Trophoblast cell (in vitro differentiated cells and primary cell): Measurements from ENCODE around the gene COL4A6.
A peak's percentile ranks its signal among the peaks of the same experiment; 100 is the strongest.

Experiments used
- DNase-seq, 2 donors: peaks; one replicate each; pipeline ENCODE4 v3.0.0-alpha.2; 2016
- H2AFZ ChIP-seq: 2 replicates; pipeline ENCODE4 v1.6.1; 2013; ENCODE audit warnings: low read length, moderate library complexity, mild to moderate bottlenecking; ENCODE audit not compliant: insufficient read depth, poor library complexity
- H2AK5ac ChIP-seq: 2 replicates; pipeline ENCODE4 v1.6.1; 2013; ENCODE audit warnings: mild to moderate bottlenecking, low read length
- H2BK120ac ChIP-seq: 2 replicates; pipeline ENCODE4 v1.6.1; 2013; ENCODE audit warnings: low read length, mild to moderate bottlenecking, moderate library complexity; ENCODE audit not compliant: insufficient read depth, poor library complexity
- H2BK12ac ChIP-seq: 2 replicates; pipeline ENCODE4 v1.6.1; 2013; ENCODE audit warnings: mild to moderate bottlenecking, low read length, moderate library complexity
- H2BK5ac ChIP-seq: 2 replicates; pipeline ENCODE4 v1.6.1; 2013; ENCODE audit warnings: low read length, low read depth, moderate library complexity, mild to moderate bottlenecking; ENCODE audit not compliant: poor library complexity
- H3K14ac ChIP-seq: 2 replicates; pipeline ENCODE4 v1.6.1; 2013; ENCODE audit warnings: mild to moderate bottlenecking, low read length
- H3K18ac ChIP-seq: 2 replicates; pipeline ENCODE4 v1.6.1; 2013; ENCODE audit warnings: mild to moderate bottlenecking, low read length
- H3K23ac ChIP-seq: 2 replicates; pipeline ENCODE4 v1.6.1; 2013; ENCODE audit warnings: low read length
- H3K27ac ChIP-seq: 2 replicates; pipeline ENCODE4 v1.5.1; 2013; ENCODE audit warnings: low read depth, mild to moderate bottlenecking, inconsistent platforms, low read length, moderate library complexity
- H3K27me3 ChIP-seq: 2 replicates; pipeline ENCODE4 v1.6.1; 2013; ENCODE audit warnings: inconsistent platforms, mild to moderate bottlenecking, low read length, moderate library complexity; ENCODE audit not compliant: insufficient read depth
- H3K36me3 ChIP-seq, 2 experiments: 1 replicate in 1 of 2; 2 replicates in 1 of 2; pipeline ENCODE4 v1.6.1; 2013; ENCODE audit warnings: low read length in 2 of 2, mild to moderate bottlenecking in 2 of 2, moderate library complexity in 1 of 2; ENCODE audit not compliant: insufficient read depth in 2 of 2, control insufficient read depth in 1 of 2
- H3K4ac ChIP-seq: 2 replicates; pipeline ENCODE4 v1.6.1; 2013; ENCODE audit warnings: low read depth, mild to moderate bottlenecking, low read length, moderate library complexity
- H3K4me1 ChIP-seq, 2 experiments: 1 replicate in 1 of 2; 2 replicates in 1 of 2; pipeline ENCODE4 v1.6.1; 2013; ENCODE audit warnings: low read length in 2 of 2, mild to moderate bottlenecking in 2 of 2, moderate library complexity in 1 of 2; ENCODE audit not compliant: insufficient read depth in 2 of 2, control insufficient read depth in 1 of 2
- H3K4me2 ChIP-seq: 2 replicates; pipeline ENCODE4 v1.6.1; 2013; ENCODE audit warnings: inconsistent platforms, mild to moderate bottlenecking, low read length, moderate library complexity
- H3K4me3 ChIP-seq: 2 replicates; pipeline ENCODE4 v1.5.1; 2013; ENCODE audit warnings: mild to moderate bottlenecking, low read depth, low read length, inconsistent platforms
- H3K79me1 ChIP-seq: one replicate; pipeline ENCODE4 v1.6.1; 2013; ENCODE audit warnings: low read length
- H3K79me2 ChIP-seq: 2 replicates; pipeline ENCODE4 v1.6.1; 2013; ENCODE audit warnings: low read length, mild to moderate bottlenecking; ENCODE audit not compliant: control insufficient read depth, insufficient read depth, poor library complexity
- H3K9ac ChIP-seq: 2 replicates; pipeline ENCODE4 v1.6.1; 2013; ENCODE audit warnings: mild to moderate bottlenecking, low read length
- H3K9me3 ChIP-seq: 2 replicates; pipeline ENCODE4 v1.6.1; 2013; ENCODE audit warnings: low read depth, mild to moderate bottlenecking, control low read depth, inconsistent platforms, low read length; ENCODE audit not compliant: insufficient read depth
- H4K12ac ChIP-seq: 2 replicates; pipeline ENCODE4 v1.6.1; 2013; ENCODE audit warnings: low read depth, mild to moderate bottlenecking, low read length, moderate library complexity
- H4K8ac ChIP-seq: 2 replicates; pipeline ENCODE4 v1.6.1; 2013; ENCODE audit warnings: low read depth, mild to moderate bottlenecking, low read length, moderate library complexity
- H4K91ac ChIP-seq: one replicate; pipeline ENCODE4 v1.6.1; 2013; ENCODE audit warnings: low read depth, mild to moderate bottlenecking, low read length, moderate library complexity
- WGBS: extraction: QIAGEN DNeasy Blood & Tissue Kit; methylation state at CpG from one replicate; pipeline ENCODE4 v1.1.7; 2013; ENCODE audit warnings: missing lambda C conversion rate; ENCODE audit not compliant: insufficient read length, insufficient coverage; ENCODE audit errors: extremely low coverage; 5-methylcytosine and 5-hydroxymethylcytosine counted together

Gene COL4A6

GRCh38 chrX:108473979-108474378, 35.8 kb upstream of the COL4A6 start:
- Histone ChIP-seq H3K14ac (no peak overlapping the region), H4K8ac (no peak overlapping the region), H3K79me1 (no peaks in the 10 kb centered on the region), H3K4ac (no peak overlapping the region), H3K9me3 (no peaks in the 10 kb centered on the region), H3K9ac (no peak overlapping the region), H3K18ac (no peak overlapping the region), H2BK5ac (no peak overlapping the region), H3K79me2 (no peaks in the 10 kb centered on the region), H4K91ac (no peak overlapping the region), H3K4me2 (no peak overlapping the region), H2AFZ (no peak overlapping the region), H3K27me3 (no peaks in the 10 kb centered on the region), H3K4me3 (no peak overlapping the region), H3K36me3 (peaks cover 0 to 3% of the 10 kb centered on the region in 2 experiments), H3K23ac (no peak overlapping the region), H3K4me1 (no peaks in the 10 kb centered on the region), H4K12ac (no peak overlapping the region), H2AK5ac (no peak overlapping the region), H2BK12ac (no peak overlapping the region), H2BK120ac (no peak overlapping the region), H3K27ac (no peak overlapping the region)
- no peak for DNase-seq

- WGBS, result no CpG with 5 or more reads among the region's 1 CpG
- Histone ChIP-seq H3K4me1 (no peaks in the 10 kb centered on the region), H3K79me1 (no peaks in the 10 kb centered on the region), H3K27me3 (no peaks in the 10 kb centered on the region), H4K91ac (no peak overlapping the region), H3K18ac (no peak overlapping the region), H3K4me2 (no peak overlapping the region), H3K4me3 (no peak overlapping the region), H4K8ac (no peak overlapping the region), H3K79me2 (no peaks in the 10 kb centered on the region), H4K12ac (no peak overlapping the region), H3K23ac (no peak overlapping the region), H3K9me3 (no peaks in the 10 kb centered on the region), H2AK5ac (no peak overlapping the region), H3K4ac (no peak overlapping the region), H2BK5ac (no peak overlapping the region), H3K36me3 (no peaks in the 10 kb centered on the region), H2BK120ac (no peak overlapping the region), H3K27ac (no peak overlapping the region), H3K14ac (no peak overlapping the region), H3K9ac (no peak overlapping the region), H2AFZ (no peak overlapping the region), H2BK12ac (no peak overlapping the region)
- no peak for DNase-seq
These were observed 30.3 kb upstream of the COL4A6 start for GRCh38 chrX:108468486-108468885.

DNA sequence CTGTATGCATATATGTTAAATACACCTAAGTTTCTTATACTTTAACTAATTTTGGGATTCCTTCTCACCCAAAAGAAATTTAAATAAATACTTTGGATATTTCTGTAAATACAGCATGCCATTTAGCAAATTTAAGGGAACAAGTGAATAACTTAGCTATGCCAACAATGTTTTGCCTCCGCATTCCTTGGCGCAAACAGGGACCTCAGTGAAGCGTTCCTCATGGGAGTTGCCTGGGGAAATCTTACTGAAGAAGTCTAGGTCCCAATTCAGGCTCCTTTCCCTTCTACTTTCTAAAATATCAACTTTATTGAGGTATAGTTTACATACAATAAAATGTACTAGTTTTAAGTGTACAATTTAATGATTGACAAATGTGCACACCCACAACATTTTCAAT, 26.4 kb upstream of the COL4A6 start:
- Histone ChIP-seq H2BK12ac (no peak overlapping the region), H4K91ac (no peak overlapping the region), H3K27ac (no peak overlapping the region), H3K4me3 (no peak overlapping the region), H3K9ac (no peak overlapping the region), H3K18ac (no peak overlapping the region), H3K79me2 (no peaks in the 10 kb centered on the region), H2AFZ (no peak overlapping the region), H3K27me3 (no peaks in the 10 kb centered on the region), H3K4ac (no peak overlapping the region), H2BK5ac (no peak overlapping the region), H2AK5ac (no peak overlapping the region), H4K12ac (no peak overlapping the region), H3K9me3 (no peaks in the 10 kb centered on the region), H2BK120ac (no peak overlapping the region), H3K4me1 (no peaks in the 10 kb centered on the region), H3K4me2 (no peak overlapping the region), H3K36me3 (no peaks in the 10 kb centered on the region), H4K8ac (no peak overlapping the region), H3K14ac (no peak overlapping the region), H3K79me1 (no peaks in the 10 kb centered on the region), H3K23ac (no peak overlapping the region)
- peak in 1 of 2 donors; percentile 33 for DNase-seq
- WGBS, result no CpG with 5 or more reads among the region's 3 CpGs

DNA sequence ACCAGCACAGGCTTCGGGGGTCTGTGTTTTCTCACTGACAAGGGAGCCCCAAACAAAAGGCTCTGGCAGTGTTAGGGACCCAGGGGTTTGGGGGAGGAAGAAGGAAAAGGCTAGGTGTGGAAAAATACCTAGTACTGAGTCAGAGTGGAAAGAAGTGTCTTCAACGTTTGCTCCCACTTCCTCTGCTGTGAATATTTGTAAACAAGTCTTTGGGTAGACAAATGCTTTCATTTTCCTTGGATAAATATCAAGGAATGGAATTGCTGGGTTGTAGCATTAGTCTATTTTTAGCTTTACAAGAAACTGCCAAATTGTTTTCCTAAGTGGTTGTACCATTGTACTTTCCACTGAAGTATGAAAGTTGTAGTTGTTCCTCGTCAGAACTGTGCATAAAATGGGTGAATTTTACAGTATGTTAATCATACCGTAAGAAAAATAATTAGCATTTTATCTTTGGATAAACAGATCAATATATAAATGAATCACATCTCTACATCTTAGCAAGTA, 18.8 kb upstream of the COL4A6 start:
- no peak overlapping the region for H3K18ac ChIP-seq
- H3K79me2 ChIP-seq, result no peaks in the 10 kb centered on the region
- H2BK120ac ChIP-seq, result no peak overlapping the region
- no peaks in the 10 kb centered on the region for H3K36me3 ChIP-seq
- no peak overlapping the region for H3K4me2 ChIP-seq
- no CpG with 5 or more reads among the region's 4 CpGs for WGBS
- H3K4ac ChIP-seq, result no peak overlapping the region
- no peak overlapping the region for H4K12ac ChIP-seq
- no peak overlapping the region for H4K8ac ChIP-seq
- H2AK5ac ChIP-seq, result no peak overlapping the region
- H3K9ac ChIP-seq, result no peak overlapping the region
- H2BK5ac ChIP-seq, result no peak overlapping the region
- H2BK12ac ChIP-seq, result no peak overlapping the region
- DNase-seq, result no peak
- no peak overlapping the region for H2AFZ ChIP-seq
- no peaks in the 10 kb centered on the region for H3K79me1 ChIP-seq
- H4K91ac ChIP-seq, result no peak overlapping the region
- H3K27ac ChIP-seq, result peak overlapping the region; percentile 26
- no peaks in the 10 kb centered on the region for H3K27me3 ChIP-seq
- H3K4me1 ChIP-seq, result no peaks in the 10 kb centered on the region
- no peak overlapping the region for H3K4me3 ChIP-seq
- no peak overlapping the region for H3K14ac ChIP-seq
- H3K9me3 ChIP-seq, result no peaks in the 10 kb centered on the region
- H3K23ac ChIP-seq, result no peak overlapping the region
